ENCODE data around the gene EPB42. TPM values are rescaled to one million over a fixed set of nuclear protein-coding genes. Genes with fewer than 3 reads are reported as not detected.

EPB42 gene
- total and polyA plus RNA-seq, 2 experiments from 2014 or later, result not detected

GRCh38 chr15:43206054-43206453, 14.8 kb downstream of the EPB42 start (continued):
- TF ChIP-seq ZNF462 (CRISPR knock-in tag; IDR thresholded peaks at IDR 0.05) (no peak), POLR2AphosphoS5 (IDR thresholded peaks at IDR 0.05; ENCODE audit: low read depth) (no peak), JUNB (IDR thresholded peaks at IDR 0.05; ENCODE audit: unreplicated experiment) (no peak), ZNF114 (CRISPR knock-in tag; IDR thresholded peaks at IDR 0.05) (no peak), CTCF (conservative IDR thresholded peaks at IDR 0.05; ENCODE audit: low read depth in 2 of 2) (no peak), ZNF331 (CRISPR knock-in tag; IDR thresholded peaks at IDR 0.05; ENCODE audit: low read depth) (no peak), ETS1 (IDR thresholded peaks at IDR 0.05) (no peak), REST (IDR thresholded peaks at IDR 0.05; ENCODE audit: unreplicated experiment) (no peak)
